Measurements from ENCODE around the gene TNFRSF14.

TNFRSF14 gene

GRCh38 chr1:2556277-2556677 lies at the start of gene TNFRSF14:
TSS of gene TNFRSF14 (plus strand) at chr1:2556371. CDS start at chr1:2556665, 294 bp downstream.
- no peak for DNase-seq

- no peak for DNase-seq
Measured at GRCh38 chr1:2506901-2507565, 49.1 kb upstream of the TNFRSF14 start.

GRCh38 chr1:2507744-2508155 lies 48.4 kb upstream of the TNFRSF14 start:
- DNase-seq, result no peak

GRCh38 chr1:2508180-2508579 lies 48.0 kb upstream of the TNFRSF14 start:
- no peak for DNase-seq

- no peak for DNase-seq
Measured at GRCh38 chr1:2508751-2509150, 47.4 kb upstream of the TNFRSF14 start.

GRCh38 chr1:2509589-2509988 lies 46.6 kb upstream of the TNFRSF14 start:
- DNase-seq, result no peak

GRCh38 chr1:2510366-2511155 lies 45.6 kb upstream of the TNFRSF14 start:
- DNase-seq, result no peak

GRCh38 chr1:2512862-2513421 lies 43.2 kb upstream of the TNFRSF14 start:
- no peak for DNase-seq

- no peak for DNase-seq
Measured at GRCh38 chr1:2513939-2514652, 42.1 kb upstream of the TNFRSF14 start.

GRCh38 chr1:2514863-2515762 lies 41.1 kb upstream of the TNFRSF14 start:
- DNase-seq, result no peak

- DNase-seq, result no peak
Measured at GRCh38 chr1:2515763-2516080, 40.4 kb upstream of the TNFRSF14 start.

- no peak for DNase-seq
Measured at GRCh38 chr1:2516124-2516523, 40.0 kb upstream of the TNFRSF14 start.

- DNase-seq, result no peak
Measured at GRCh38 chr1:2516946-2517345, 39.2 kb upstream of the TNFRSF14 start.

GRCh38 chr1:2517966-2518365 lies 38.2 kb upstream of the TNFRSF14 start:
- no peak for DNase-seq

GRCh38 chr1:2518528-2518927 lies 37.6 kb upstream of the TNFRSF14 start:
- no peak for DNase-seq

- no peak for DNase-seq
Measured at GRCh38 chr1:2519029-2519685, 37.0 kb upstream of the TNFRSF14 start.

GRCh38 chr1:2519729-2520128 lies 36.4 kb upstream of the TNFRSF14 start:
- no peak for DNase-seq

- DNase-seq, result no peak
Measured at GRCh38 chr1:2520206-2520605, 36.0 kb upstream of the TNFRSF14 start.

- DNase-seq, result no peak
Measured at GRCh38 chr1:2520806-2521205, 35.4 kb upstream of the TNFRSF14 start.

GRCh38 chr1:2522230-2522629 lies 33.9 kb upstream of the TNFRSF14 start:
- no peak for DNase-seq

- no peak for DNase-seq
Measured at GRCh38 chr1:2523191-2523890, 32.8 kb upstream of the TNFRSF14 start.
